ENCODE measurements around the gene NRP1. TPM values are rescaled to one million over a fixed set of nuclear protein-coding genes. Genes with fewer than 3 reads are reported as not detected.

Gene NRP1
- total and polyA plus RNA-seq, 2 of the 8 experiments (the other 6 are each of a cell fraction or from before 2014, with no cell fraction given) = 1.2 to 2.1 TPM

DNA sequence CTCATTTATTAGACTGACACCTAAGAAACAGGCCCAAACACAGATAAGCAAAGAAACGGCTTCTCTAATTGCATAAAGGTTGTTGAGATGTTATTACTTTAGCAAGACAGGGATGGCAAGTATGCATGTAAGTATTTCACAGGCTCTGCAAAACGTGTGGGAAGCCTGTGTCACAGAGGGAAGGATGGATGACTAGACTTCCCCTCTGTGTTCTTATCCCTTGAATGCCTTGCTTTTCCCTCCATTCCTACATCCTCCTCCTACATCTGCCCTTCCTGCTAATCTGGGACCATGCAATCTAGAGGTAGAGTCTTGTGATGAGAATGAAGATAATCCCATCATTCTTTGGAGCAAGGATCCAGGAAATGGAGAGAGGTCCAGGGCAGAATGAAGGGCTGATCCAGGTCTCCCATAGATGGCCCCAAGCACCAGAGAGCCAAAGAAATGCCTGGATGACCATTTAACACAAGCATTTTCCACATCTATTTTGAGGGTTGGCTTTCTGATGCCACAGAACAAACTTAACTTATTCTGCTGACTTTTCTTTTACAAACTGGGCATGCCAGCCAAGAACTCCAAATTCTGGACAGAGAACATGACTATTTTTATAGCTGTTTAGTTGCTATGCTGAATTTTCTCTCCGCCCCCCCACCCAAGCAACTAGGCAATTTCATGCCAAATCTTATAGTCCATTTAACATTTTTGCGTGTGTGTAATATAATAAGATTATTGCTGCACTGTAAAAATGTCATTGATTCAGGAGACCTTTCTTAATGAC is 48.1 kb downstream of the NRP1 start:
- TF ChIP-seq CEBPB (IDR thresholded peaks at IDR 0.05; ENCODE audit: low read depth, low read length) = no peak
- TF ChIP-seq GABPA (IDR thresholded peaks at IDR 0.05; ENCODE audit: borderline replicate concordance, insufficient read depth, low read length) = no peak
- TF ChIP-seq TAF1 (IDR thresholded peaks at IDR 0.05; ENCODE audit: low read depth, low read length) = no peak
- TF ChIP-seq KDM4A (IDR thresholded peaks at IDR 0.05; ENCODE audit: low read depth, low read length, severe bottlenecking) = no peak
- TF ChIP-seq, protein P1, sequence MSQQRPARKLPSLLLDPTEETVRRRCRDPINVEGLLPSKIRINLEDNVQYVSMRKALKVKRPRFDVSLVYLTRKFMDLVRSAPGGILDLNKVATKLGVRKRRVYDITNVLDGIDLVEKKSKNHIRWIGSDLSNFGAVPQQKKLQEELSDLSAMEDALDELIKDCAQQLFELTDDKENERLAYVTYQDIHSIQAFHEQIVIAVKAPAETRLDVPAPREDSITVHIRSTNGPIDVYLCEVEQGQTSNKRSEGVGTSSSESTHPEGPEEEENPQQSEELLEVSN (IDR thresholded peaks at IDR 0.05) = no peak
- no peak for TF ChIP-seq MAFK (IDR thresholded peaks at IDR 0.05; ENCODE audit: low read depth, low read length)
- no peak for TF ChIP-seq SIRT6 (IDR thresholded peaks at IDR 0.05; ENCODE audit: low read length)
- no peak for TF ChIP-seq BCL11A (IDR thresholded peaks at IDR 0.05; ENCODE audit: low read depth in 2 of 2, low read length in 2 of 2)
- no peak for TF ChIP-seq RNF2 (IDR thresholded peaks at IDR 0.05; ENCODE audit: borderline replicate concordance, low read depth, low read length, missing control alignments, poor library complexity, severe bottlenecking)
- H3K79me2 ChIP-seq (ENCODE audit: control insufficient read depth in 1 of 2, insufficient read depth in 2 of 2, low read length in 2 of 2) = no peaks in the 10 kb centered on the region; a peak in 1 of 4 replicates

More for the DNA sequence above, 48.1 kb downstream of the NRP1 start:
- H4K5ac ChIP-seq (ENCODE audit: insufficient read length, low read depth, low read length) = no peak overlapping the region
- no peak overlapping the region for H2BK15ac ChIP-seq (ENCODE audit: low read length)
- H3K23me2 ChIP-seq (ENCODE audit: low read depth, low read length) = no peaks in the 10 kb centered on the region
- FAIRE-seq = no peak
- 87% methylated on average over 4 of the region's 4 CpGs; no CpG with 5 or more reads in 1 of the 2 experiments for WGBS, 2 experiments (ENCODE audit: extremely low coverage in 1 of 2, insufficient coverage in 1 of 2, insufficient read length in 1 of 2, insufficient replicate concordance in 2 of 2, low coverage in 1 of 2, low lambda C conversion rate in 2 of 2, missing lambda C conversion rate in 1 of 2)
- no peak overlapping the region for H4K91ac ChIP-seq (replicated peaks; ENCODE audit: insufficient read length, low read length)
- no peak overlapping the region for H3K4me2 ChIP-seq (ENCODE audit: insufficient read depth in 1 of 2, low read depth in 2 of 2, low read length in 2 of 2)
- no peak overlapping the region for H2BK20ac ChIP-seq (ENCODE audit: low read length)
- H2AFZ ChIP-seq (ENCODE audit: low read length) = no peak overlapping the region
- no peak overlapping the region for H2BK12ac ChIP-seq (ENCODE audit: low read depth, low read length)
- no peaks in the 10 kb centered on the region for H3K79me1 ChIP-seq (ENCODE audit: low read depth, low read length)
- no peak overlapping the region for H3K18ac ChIP-seq (ENCODE audit: extremely low read depth, low read length)
- H3K4me1 ChIP-seq (replicated peaks in 1 of 4; ENCODE audit: control insufficient read depth in 3 of 4, insufficient read depth in 4 of 4, low read length in 3 of 4) = no peaks in the 10 kb centered on the region; a peak in 1 of 7 replicates
- H3K56ac ChIP-seq (replicated peaks; ENCODE audit: insufficient read length, low read depth, low read length) = no peak overlapping the region
- no peaks in the 10 kb centered on the region; a peak in 1 of 8 replicates for H3K36me3 ChIP-seq (ENCODE audit: control insufficient read depth in 2 of 4, insufficient read depth in 4 of 4, low read length in 3 of 4)
- POLR2A ChIA-PET (ENCODE audit: partially characterized antibody) = no interaction called here
- no peaks in the 10 kb centered on the region for H3K9me3 ChIP-seq (ENCODE audit: insufficient read depth in 2 of 2, low read depth in 1 of 2, low read length in 1 of 2)
- H4K20me1 ChIP-seq (replicated peaks in 1 of 2; ENCODE audit: control insufficient read depth in 1 of 2, insufficient read depth in 2 of 2, low read length in 2 of 2) = no peaks in the 10 kb centered on the region
- DNase-seq (ENCODE audit: low read depth in 1 of 2, low spot score in 2 of 2) = no peak
- H3K23ac ChIP-seq (ENCODE audit: insufficient read length) = no peak overlapping the region
- H2BK5ac ChIP-seq (ENCODE audit: low read depth, low read length) = no peak overlapping the region
- CTCF ChIA-PET (ENCODE audit: partially characterized antibody) = interaction anchor here (0.9 to 2.0 kb wide), 4 partner anchors 18 to 93 kb away, joined by 3 to 7 read pairs (median 4); no protein-coding TSS in a partner anchor
- no peak overlapping the region for H3K14ac ChIP-seq (ENCODE audit: insufficient read length)
- H3K4ac ChIP-seq (replicated peaks; ENCODE audit: insufficient read length, low read depth, low read length) = no peak overlapping the region
- no peak overlapping the region for H2BK120ac ChIP-seq (replicated peaks; ENCODE audit: low read depth, low read length)
- H3K9ac ChIP-seq (replicated peaks in 1 of 4; ENCODE audit: extremely low read depth in 1 of 4, low read depth in 3 of 4, low read length in 3 of 4) = no peak overlapping the region
- H3K27me3 ChIP-seq (replicated peaks in 1 of 4; ENCODE audit: control insufficient read depth in 3 of 4, extremely low read depth in 1 of 4, insufficient read depth in 3 of 4, low read length in 3 of 4) = no peaks in the 10 kb centered on the region
- H4K8ac ChIP-seq (ENCODE audit: extremely low read depth, insufficient read depth, low read length) = no peak overlapping the region
- H3K27ac ChIP-seq (ENCODE audit: low read depth, low read length) = no peak overlapping the region
- no peak overlapping the region for H3K4me3 ChIP-seq (ENCODE audit: extremely low read depth in 1 of 4, insufficient read depth in 2 of 4, low read depth in 3 of 4, low read length in 4 of 4)
- H2AK5ac ChIP-seq (ENCODE audit: low read depth, low read length) = no peak overlapping the region
